Loucy (cell line): ENCODE results near the gene CCDC12.

Experiments used
- EZH2phosphoT487 ChIP-seq: fragments of 200-600 bp; IDR thresholded peaks from 2 replicates; pipeline ENCODE4 v1.6.1; 2018; ENCODE audit warnings: antibody characterized with exemption, mild to moderate bottlenecking, moderate library complexity, borderline replicate concordance
- TF ChIP-seq, protein P1 (sequence below): fragments of 200-600 bp; sonication (generic); conservative IDR thresholded peaks from 2 replicates; pipeline ENCODE4 v1.5.1; 2014; ENCODE audit warnings: mild to moderate bottlenecking, antibody characterized with exemption, low read length

GRCh38 chr3:46917257-46917656 lies 59.3 kb downstream of the CCDC12 start:
- TF ChIP-seq, protein P1, sequence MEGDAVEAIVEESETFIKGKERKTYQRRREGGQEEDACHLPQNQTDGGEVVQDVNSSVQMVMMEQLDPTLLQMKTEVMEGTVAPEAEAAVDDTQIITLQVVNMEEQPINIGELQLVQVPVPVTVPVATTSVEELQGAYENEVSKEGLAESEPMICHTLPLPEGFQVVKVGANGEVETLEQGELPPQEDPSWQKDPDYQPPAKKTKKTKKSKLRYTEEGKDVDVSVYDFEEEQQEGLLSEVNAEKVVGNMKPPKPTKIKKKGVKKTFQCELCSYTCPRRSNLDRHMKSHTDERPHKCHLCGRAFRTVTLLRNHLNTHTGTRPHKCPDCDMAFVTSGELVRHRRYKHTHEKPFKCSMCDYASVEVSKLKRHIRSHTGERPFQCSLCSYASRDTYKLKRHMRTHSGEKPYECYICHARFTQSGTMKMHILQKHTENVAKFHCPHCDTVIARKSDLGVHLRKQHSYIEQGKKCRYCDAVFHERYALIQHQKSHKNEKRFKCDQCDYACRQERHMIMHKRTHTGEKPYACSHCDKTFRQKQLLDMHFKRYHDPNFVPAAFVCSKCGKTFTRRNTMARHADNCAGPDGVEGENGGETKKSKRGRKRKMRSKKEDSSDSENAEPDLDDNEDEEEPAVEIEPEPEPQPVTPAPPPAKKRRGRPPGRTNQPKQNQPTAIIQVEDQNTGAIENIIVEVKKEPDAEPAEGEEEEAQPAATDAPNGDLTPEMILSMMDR = no peak
- TF ChIP-seq EZH2phosphoT487 = no peak
